LNCaP clone FGC (cell line): ENCODE measurements around the gene GOLGA8S.
"Not testable (repeated sequence)": the region's sequence is repeated elsewhere in the genome, so short reads cannot be mapped to it uniquely, and the experiment has no call there.

Experiments
- DNase-seq: peaks from one replicate; pipeline ENCODE4 v3.0.0-alpha.2; 2011; ENCODE audit warnings: low read depth
- H3K4me3 ChIP-seq: 2 replicates; pipeline ENCODE4 v1.5.1; 2011; ENCODE audit warnings: mild to moderate bottlenecking, low read depth, low read length, control low read depth
- CTCF ChIP-seq: IDR thresholded peaks from 2 replicates; pipeline ENCODE4 v1.5.1; 2012; ENCODE audit warnings: mild to moderate bottlenecking; ENCODE audit not compliant: control insufficient read depth, insufficient read depth; ENCODE audit errors: extremely low read depth

GOLGA8S gene

GRCh38 chr15:23401627-23402026, 47.1 kb downstream of the GOLGA8S start:
- no peak for DNase-seq
- no peak for TF ChIP-seq CTCF

GRCh38 chr15:23402140-23402539, 47.6 kb downstream of the GOLGA8S start:
- H3K4me3 ChIP-seq, result no peak overlapping the region
- DNase-seq, result no peak
- no peak for TF ChIP-seq CTCF

More at GRCh38 chr15:23401627-23402026, 47.1 kb downstream of the GOLGA8S start:
- no peak overlapping the region for H3K4me3 ChIP-seq

GRCh38 chr15:23402544-23402943, 48.0 kb downstream of the GOLGA8S start:
- no peak for DNase-seq
- H3K4me3 ChIP-seq, result no peak overlapping the region
- no peak for TF ChIP-seq CTCF

- TF ChIP-seq CTCF, result no peak
- H3K4me3 ChIP-seq, result no peak overlapping the region
- peak; percentile 84 for DNase-seq
Measured at GRCh38 chr15:23403550-23403949, 49.0 kb downstream of the GOLGA8S start.

GRCh38 chr15:23411841-23412240, 57.3 kb downstream of the GOLGA8S start:
- TF ChIP-seq CTCF, result no peak
- DNase-seq, result no peak
- H3K4me3 ChIP-seq, result no peak overlapping the region

GRCh38 chr15:23412881-23413600, 58.5 kb downstream of the GOLGA8S start:
- H3K4me3 ChIP-seq, DNase-seq: not testable (repeated sequence)
